Activated naive CD8-positive, alpha-beta T cell treated with anti-CD3 and anti-CD28 coated beads, Interleukin-2, amount 50 U/mL, for 16 hours (primary cell): ENCODE data around the gene MAJIN.

Experiments used
- DNase-seq: peaks from one replicate; pipeline ENCODE4 v3.0.0-alpha.2; 2020; ENCODE audit warnings: low read depth, low spot score

MAJIN gene

GRCh38 chr11:64892411-64892831 lies 79.5 kb downstream of the MAJIN start:
- no peak for DNase-seq

DNA sequence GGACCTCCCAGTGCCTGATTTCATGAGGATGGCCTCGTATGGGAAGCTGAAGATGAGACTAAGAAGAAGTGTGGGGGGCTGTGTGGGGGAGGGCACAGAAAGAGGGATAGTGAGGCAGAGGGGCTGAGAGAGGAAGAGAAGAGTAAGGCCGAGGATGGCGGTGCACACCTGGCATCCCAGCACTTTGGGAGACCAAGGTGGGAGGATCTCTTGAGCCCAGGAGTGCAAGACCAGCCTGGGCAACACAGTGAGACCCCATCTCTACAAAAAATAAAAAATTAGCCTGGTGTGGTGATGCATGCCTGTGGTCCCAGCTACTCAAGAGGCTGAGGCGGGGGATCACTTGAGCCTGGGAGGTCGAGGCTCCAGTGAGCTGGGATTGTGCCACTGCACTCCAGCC lies 80.0 kb downstream of the MAJIN start:
- no peak for DNase-seq

- no peak for DNase-seq
These were observed 80.6 kb downstream of the MAJIN start for GRCh38 chr11:64891215-64891848.

- no peak for DNase-seq
These were observed 81.4 kb downstream of the MAJIN start for GRCh38 chr11:64890522-64890939.

DNA sequence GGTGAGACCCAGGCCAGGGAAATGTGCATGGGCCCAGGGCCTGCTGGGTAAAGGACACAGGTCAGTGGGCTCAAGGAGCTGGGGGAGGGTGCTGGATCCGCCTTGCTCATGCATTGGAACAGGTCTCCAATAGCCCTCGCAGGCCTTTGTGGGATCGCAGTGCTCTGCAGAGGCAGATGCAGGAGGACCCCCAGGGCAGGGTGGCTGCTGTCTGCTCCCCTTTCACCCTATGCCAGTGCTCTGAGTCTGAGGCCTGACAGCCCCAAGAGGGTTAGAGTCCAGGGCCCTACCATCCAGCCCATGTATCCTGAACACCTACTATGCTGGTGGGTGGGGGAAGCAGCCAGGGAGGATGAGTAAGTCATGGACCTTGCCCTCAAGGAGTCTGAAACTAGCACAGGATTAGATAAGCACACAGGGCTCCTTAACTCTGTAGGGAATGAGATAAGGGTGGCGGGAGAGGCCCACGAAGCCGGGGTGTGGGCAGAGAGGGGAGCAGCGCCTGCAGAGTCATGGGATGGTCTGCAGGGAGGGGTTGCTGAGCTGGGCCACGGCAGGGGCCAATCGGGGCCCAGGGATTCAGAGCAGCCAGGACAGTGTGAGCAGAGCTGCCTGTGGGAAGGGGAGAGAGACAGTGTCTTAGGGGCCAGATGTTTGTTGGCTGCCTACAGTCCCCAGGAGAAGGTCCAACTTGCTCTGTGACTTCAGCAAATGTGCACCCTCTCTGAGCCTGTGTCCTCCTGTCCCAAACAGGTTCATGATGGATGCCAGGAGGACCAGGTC lies 83.0 kb downstream of the MAJIN start:
- no peak for DNase-seq

GRCh38 chr11:64888406-64888728 lies 83.5 kb downstream of the MAJIN start:
- DNase-seq = no peak
